ENCODE data around the gene ICE2. TPM values are rescaled to one million over a fixed set of nuclear protein-coding genes. Genes with fewer than 3 reads are reported as not detected.

The ICE2 gene
- total RNA-seq, 6 experiments from 2014 or later = 29.3 to 36.9 (median 33.8) TPM

- H3K27ac Mint-ChIP-seq = peak overlapping the region; percentile 99
- H3K36me3 Mint-ChIP-seq (ENCODE audit: low read depth) = peaks cover 55% of the 10 kb centered on the region
- H3K4me3 Mint-ChIP-seq = peak overlapping the region; percentile 100
- H3K27me3 Mint-ChIP-seq (ENCODE audit: insufficient read depth) = peaks cover 46% of the 10 kb centered on the region
- DNase-seq = no peak
- peaks cover 13% of the 10 kb centered on the region for H3K9me3 Mint-ChIP-seq
- H3K4me1 Mint-ChIP-seq (ENCODE audit: low read depth) = peaks cover 73% of the 10 kb centered on the region
- no peak for TF ChIP-seq CTCF (IDR thresholded peaks at IDR 0.05)
These were observed 82.8 kb downstream of the ICE2 start for GRCh38 chr15:60396100-60396499.

GRCh38 chr15:60395276-60396011 lies 83.5 kb downstream of the ICE2 start:
- Mint-ChIP-seq H3K4me1 (ENCODE audit: low read depth) (peaks cover 73% of the 10 kb centered on the region), H3K36me3 (ENCODE audit: low read depth) (peaks cover 61% of the 10 kb centered on the region), H3K4me3 (peak overlapping the region; percentile 100), H3K27me3 (ENCODE audit: insufficient read depth) (peaks cover 48% of the 10 kb centered on the region), H3K9me3 (peaks cover 13% of the 10 kb centered on the region), H3K27ac (peak overlapping the region; percentile 99)
- TF ChIP-seq CTCF (IDR thresholded peaks at IDR 0.05) = no peak
- no peak for DNase-seq

- peak; percentile 51 for DNase-seq
- H3K27ac Mint-ChIP-seq = peak overlapping the region; percentile 99
These were observed 84.2 kb downstream of the ICE2 start for GRCh38 chr15:60394689-60395097.

GRCh38 chr15:60392986-60393790 lies 85.8 kb downstream of the ICE2 start:
- TF ChIP-seq CTCF (IDR thresholded peaks at IDR 0.05) = no peak
- DNase-seq = peak; percentile 99
- H3K9me3 Mint-ChIP-seq = peaks cover 13% of the 10 kb centered on the region
- H3K27me3 Mint-ChIP-seq (ENCODE audit: insufficient read depth) = peaks cover 57% of the 10 kb centered on the region
- H3K4me1 Mint-ChIP-seq (ENCODE audit: low read depth) = peaks cover 73% of the 10 kb centered on the region
- peaks cover 83% of the 10 kb centered on the region for H3K36me3 Mint-ChIP-seq (ENCODE audit: low read depth)
- H3K4me3 Mint-ChIP-seq = peak overlapping the region; percentile 100
- H3K27ac Mint-ChIP-seq = peak overlapping the region; percentile 99

More at GRCh38 chr15:60394689-60395097, 84.2 kb downstream of the ICE2 start:
- Mint-ChIP-seq H3K4me1 (ENCODE audit: low read depth) (peaks cover 73% of the 10 kb centered on the region), H3K27me3 (ENCODE audit: insufficient read depth) (peaks cover 50% of the 10 kb centered on the region), H3K4me3 (peak overlapping the region; percentile 100), H3K9me3 (peaks cover 13% of the 10 kb centered on the region), H3K36me3 (ENCODE audit: low read depth) (peaks cover 69% of the 10 kb centered on the region)
- no peak for TF ChIP-seq CTCF (IDR thresholded peaks at IDR 0.05)

GRCh38 chr15:60392601-60392985 lies 86.3 kb downstream of the ICE2 start:
- H3K27me3 Mint-ChIP-seq (ENCODE audit: insufficient read depth) = peaks cover 57% of the 10 kb centered on the region
- peak; percentile 92 for DNase-seq
- H3K27ac Mint-ChIP-seq = peak overlapping the region; percentile 99
- no peak for TF ChIP-seq CTCF (IDR thresholded peaks at IDR 0.05)
- H3K9me3 Mint-ChIP-seq = peaks cover 13% of the 10 kb centered on the region
- H3K4me3 Mint-ChIP-seq = peak overlapping the region; percentile 100
- peaks cover 85% of the 10 kb centered on the region for H3K36me3 Mint-ChIP-seq (ENCODE audit: low read depth)
- peaks cover 76% of the 10 kb centered on the region for H3K4me1 Mint-ChIP-seq (ENCODE audit: low read depth)

Data from HFFc6 (cell line).